ENCODE measurements around the gene KLK2. TPM values are rescaled to one million over a fixed set of nuclear protein-coding genes. Genes with fewer than 3 reads are reported as not detected.

KLK2 gene
- total RNA-seq, 1 donor from 2014 or later = not detected

GRCh38 chr19:50839712-50840655 is 33.3 kb upstream of the KLK2 start:
- Mint-ChIP-seq H3K36me3 (ENCODE audit: low read depth, unreplicated experiment) (no peaks in the 10 kb centered on the region), H3K4me1 (ENCODE audit: unreplicated experiment) (no peaks in the 10 kb centered on the region), H3K9me3 (ENCODE audit: unreplicated experiment) (no peaks in the 10 kb centered on the region), H3K27ac (ENCODE audit: unreplicated experiment) (no peak overlapping the region), H3K27me3 (ENCODE audit: unreplicated experiment) (peaks cover 21% of the 10 kb centered on the region), H3K4me3 (ENCODE audit: unreplicated experiment) (no peak overlapping the region)
- no peak for DNase-seq (ENCODE audit: low spot score)
- no peak for TF ChIP-seq CTCF (IDR thresholded peaks at IDR 0.05; ENCODE audit: unreplicated experiment)

GRCh38 chr19:50842130-50842529 is 31.1 kb upstream of the KLK2 start:
- no peaks in the 10 kb centered on the region for H3K4me1 Mint-ChIP-seq (ENCODE audit: unreplicated experiment)
- no peak overlapping the region for H3K4me3 Mint-ChIP-seq (ENCODE audit: unreplicated experiment)
- H3K27me3 Mint-ChIP-seq (ENCODE audit: unreplicated experiment) = peaks cover 16% of the 10 kb centered on the region
- no peaks in the 10 kb centered on the region for H3K9me3 Mint-ChIP-seq (ENCODE audit: unreplicated experiment)
- no peaks in the 10 kb centered on the region for H3K36me3 Mint-ChIP-seq (ENCODE audit: low read depth, unreplicated experiment)
- no peak for TF ChIP-seq CTCF (IDR thresholded peaks at IDR 0.05; ENCODE audit: unreplicated experiment)
- DNase-seq (ENCODE audit: low spot score) = no peak
- H3K27ac Mint-ChIP-seq (ENCODE audit: unreplicated experiment) = no peak overlapping the region

- H3K4me3 Mint-ChIP-seq (ENCODE audit: unreplicated experiment) = no peak overlapping the region
- H3K36me3 Mint-ChIP-seq (ENCODE audit: low read depth, unreplicated experiment) = no peaks in the 10 kb centered on the region
- H3K4me1 Mint-ChIP-seq (ENCODE audit: unreplicated experiment) = no peaks in the 10 kb centered on the region
- no peak for TF ChIP-seq CTCF (IDR thresholded peaks at IDR 0.05; ENCODE audit: unreplicated experiment)
- H3K27me3 Mint-ChIP-seq (ENCODE audit: unreplicated experiment) = peaks cover 12% of the 10 kb centered on the region
- H3K9me3 Mint-ChIP-seq (ENCODE audit: unreplicated experiment) = no peaks in the 10 kb centered on the region
- no peak for DNase-seq (ENCODE audit: low spot score)
- no peak overlapping the region for H3K27ac Mint-ChIP-seq (ENCODE audit: unreplicated experiment)
Observed at GRCh38 chr19:50843205-50843604, 30.0 kb upstream of the KLK2 start.

GRCh38 chr19:50843701-50844221 is 29.5 kb upstream of the KLK2 start:
- DNase-seq (ENCODE audit: low spot score) = no peak
- Mint-ChIP-seq H3K9me3 (ENCODE audit: unreplicated experiment) (no peaks in the 10 kb centered on the region), H3K4me3 (ENCODE audit: unreplicated experiment) (no peak overlapping the region), H3K36me3 (ENCODE audit: low read depth, unreplicated experiment) (no peaks in the 10 kb centered on the region), H3K4me1 (ENCODE audit: unreplicated experiment) (no peaks in the 10 kb centered on the region), H3K27me3 (ENCODE audit: unreplicated experiment) (peaks cover 15% of the 10 kb centered on the region), H3K27ac (ENCODE audit: unreplicated experiment) (no peak overlapping the region)
- no peak for TF ChIP-seq CTCF (IDR thresholded peaks at IDR 0.05; ENCODE audit: unreplicated experiment)

All from endothelial cell (in vitro differentiated cells).